WTC11 (cell line): ENCODE results near the gene GLMN.

ENCODE experiments used
- ZNF263 ChIP-seq: sonication (generic); formaldehyde crosslinking; IDR thresholded peaks from 2 replicates; pipeline ENCODE4 v1.8.1; 2022; ENCODE audit warnings: low read depth, mild to moderate bottlenecking, moderate library complexity, missing genetic modification reagents
- TF ChIP-seq, protein P1 (sequence below): sonication (generic); formaldehyde crosslinking; IDR thresholded peaks from 2 replicates; pipeline ENCODE4 v1.8.1; 2022; ENCODE audit warnings: mild to moderate bottlenecking, moderate library complexity, missing genetic modification reagents
- TF ChIP-seq, protein P2 (sequence below): fragments of 200-600 bp; IDR thresholded peaks from 2 replicates; pipeline ENCODE4 v1.8.0; 2022; ENCODE audit warnings: antibody characterized with exemption

DNA sequence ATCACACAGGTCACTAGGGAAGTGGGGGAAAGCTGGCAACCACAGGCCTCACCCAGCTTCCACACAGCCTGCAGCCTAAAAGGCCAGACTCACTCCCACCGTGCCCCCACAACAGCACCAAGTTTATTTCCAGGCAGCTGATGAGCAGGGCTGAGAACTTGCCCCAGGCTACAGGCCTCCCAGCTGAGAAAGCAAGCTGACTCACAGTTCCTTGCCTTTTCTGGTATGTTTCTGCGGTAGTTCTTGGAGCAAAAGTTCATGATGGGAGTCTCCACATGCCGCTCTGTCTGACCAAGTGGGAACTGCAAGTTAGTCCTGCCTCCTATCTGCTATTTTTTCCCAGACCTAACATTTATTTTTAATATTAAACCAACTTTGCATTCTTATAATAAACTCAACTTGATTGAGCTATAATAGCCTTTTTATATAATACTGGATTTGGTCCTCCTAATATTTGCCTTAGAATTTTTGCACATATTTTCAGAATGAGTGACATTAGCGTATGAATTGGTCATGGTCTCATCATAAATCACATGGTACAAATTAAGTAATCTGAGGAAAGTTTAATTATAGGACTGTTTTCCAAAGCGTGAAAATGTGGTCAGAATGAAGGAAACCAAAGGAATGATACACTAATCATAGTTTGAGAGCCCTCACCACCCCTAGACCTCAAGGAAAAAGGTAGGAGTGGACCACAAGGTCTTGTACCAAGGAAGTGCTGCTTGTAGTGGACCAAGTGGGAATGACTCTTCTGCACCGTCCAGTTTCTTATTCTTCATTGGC is 30.8 kb upstream of the GLMN start:
- TF ChIP-seq, protein P1, sequence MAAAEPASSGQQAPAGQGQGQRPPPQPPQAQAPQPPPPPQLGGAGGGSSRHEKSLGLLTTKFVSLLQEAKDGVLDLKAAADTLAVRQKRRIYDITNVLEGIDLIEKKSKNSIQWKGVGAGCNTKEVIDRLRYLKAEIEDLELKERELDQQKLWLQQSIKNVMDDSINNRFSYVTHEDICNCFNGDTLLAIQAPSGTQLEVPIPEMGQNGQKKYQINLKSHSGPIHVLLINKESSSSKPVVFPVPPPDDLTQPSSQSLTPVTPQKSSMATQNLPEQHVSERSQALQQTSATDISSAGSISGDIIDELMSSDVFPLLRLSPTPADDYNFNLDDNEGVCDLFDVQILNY: no peak
- no peak for TF ChIP-seq ZNF263 (CRISPR knock-in tag)
- TF ChIP-seq, protein P2, sequence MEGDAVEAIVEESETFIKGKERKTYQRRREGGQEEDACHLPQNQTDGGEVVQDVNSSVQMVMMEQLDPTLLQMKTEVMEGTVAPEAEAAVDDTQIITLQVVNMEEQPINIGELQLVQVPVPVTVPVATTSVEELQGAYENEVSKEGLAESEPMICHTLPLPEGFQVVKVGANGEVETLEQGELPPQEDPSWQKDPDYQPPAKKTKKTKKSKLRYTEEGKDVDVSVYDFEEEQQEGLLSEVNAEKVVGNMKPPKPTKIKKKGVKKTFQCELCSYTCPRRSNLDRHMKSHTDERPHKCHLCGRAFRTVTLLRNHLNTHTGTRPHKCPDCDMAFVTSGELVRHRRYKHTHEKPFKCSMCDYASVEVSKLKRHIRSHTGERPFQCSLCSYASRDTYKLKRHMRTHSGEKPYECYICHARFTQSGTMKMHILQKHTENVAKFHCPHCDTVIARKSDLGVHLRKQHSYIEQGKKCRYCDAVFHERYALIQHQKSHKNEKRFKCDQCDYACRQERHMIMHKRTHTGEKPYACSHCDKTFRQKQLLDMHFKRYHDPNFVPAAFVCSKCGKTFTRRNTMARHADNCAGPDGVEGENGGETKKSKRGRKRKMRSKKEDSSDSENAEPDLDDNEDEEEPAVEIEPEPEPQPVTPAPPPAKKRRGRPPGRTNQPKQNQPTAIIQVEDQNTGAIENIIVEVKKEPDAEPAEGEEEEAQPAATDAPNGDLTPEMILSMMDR: no peak
